ENCODE results near the gene SLC22A14. TPM values are rescaled to one million over a fixed set of nuclear protein-coding genes. Genes with fewer than 3 reads are reported as not detected.

The SLC22A14 gene
- total RNA-seq, 6 donors from 2014 or later: 0.30 to 1.6 TPM; not detected in 4

DNA sequence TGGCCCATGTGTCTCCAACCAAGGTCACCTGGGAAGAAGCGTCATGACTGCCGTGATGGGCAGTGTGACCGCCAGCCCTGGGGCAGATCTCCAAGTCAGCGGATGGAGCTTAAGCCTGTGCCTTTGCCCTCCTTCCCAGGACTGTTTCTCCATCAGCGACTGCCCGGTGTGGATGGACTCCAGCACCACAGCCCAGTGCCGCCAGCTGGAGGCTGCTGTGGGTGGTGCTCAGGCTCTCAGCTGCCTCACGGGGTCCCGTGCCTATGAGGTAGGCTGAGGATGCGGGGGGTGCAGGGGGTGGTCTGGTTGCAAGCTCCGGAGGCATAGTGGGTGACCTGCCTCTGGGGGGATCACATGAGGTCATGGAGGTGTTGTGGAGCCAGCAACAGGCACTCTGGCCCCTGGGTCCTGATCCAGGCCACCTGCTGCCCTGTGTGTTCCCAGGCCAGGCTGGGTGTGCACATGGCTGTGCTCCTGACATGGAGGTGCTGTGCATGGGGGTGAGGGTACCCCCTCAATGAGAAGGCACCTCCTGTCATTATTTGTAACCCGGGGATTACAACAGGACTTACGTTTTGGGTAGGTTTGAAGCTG lies 83.5 kb downstream of the SLC22A14 start:
- no peaks in the 10 kb centered on the region for H3K4me1 ChIP-seq
- H3K4me3 ChIP-seq: no peak overlapping the region
- ATAC-seq (ENCODE audit: low FRiP score in 2 of 2): no peak
- H3K9me3 ChIP-seq: no peaks in the 10 kb centered on the region
- peaks cover 0 to 10% (median 2%) of the 10 kb centered on the region in 4 donors for H3K36me3 ChIP-seq
- WGBS, 2 donors: 91 to 95% methylated on average over 6 to 8 of the region's 13 CpGs
- TF ChIP-seq EP300 (IDR thresholded peaks at IDR 0.05) (no peak), POLR2AphosphoS5 (IDR thresholded peaks at IDR 0.05) (no peak), CTCF (IDR thresholded peaks at IDR 0.05) (no peak), POLR2A (IDR thresholded peaks at IDR 0.05) (no peak)
- no peak overlapping the region for H3K27ac ChIP-seq
- DNase-seq: peak in 1 of 2 donors; percentile 54
- no peaks in the 10 kb centered on the region for H3K27me3 ChIP-seq

GRCh38 chr3:38366082-38366481 lies 84.0 kb downstream of the SLC22A14 start:
- ATAC-seq (ENCODE audit: low FRiP score in 2 of 2): no peak
- Histone ChIP-seq H3K27me3 (no peaks in the 10 kb centered on the region), H3K4me1 (no peaks in the 10 kb centered on the region), H3K27ac (no peak overlapping the region), H3K4me3 (no peak overlapping the region), H3K9me3 (no peaks in the 10 kb centered on the region), H3K36me3 (peaks cover 0 to 10% (median 2%) of the 10 kb centered on the region in 4 donors)
- TF ChIP-seq POLR2A (IDR thresholded peaks at IDR 0.05) (no peak), EP300 (IDR thresholded peaks at IDR 0.05) (no peak), POLR2AphosphoS5 (IDR thresholded peaks at IDR 0.05) (no peak), CTCF (IDR thresholded peaks at IDR 0.05) (no peak)
- WGBS, 2 donors: 87 to 92% methylated on average over 3 of the region's 3 CpGs
- DNase-seq: no peak

- DNase-seq (no peak), ATAC-seq (ENCODE audit: low FRiP score in 2 of 2) (no peak)
- H3K27ac ChIP-seq: no peak overlapping the region
- 86 to 91% methylated on average over 3 of the region's 3 CpGs for WGBS, 2 donors
- H3K9me3 ChIP-seq: no peaks in the 10 kb centered on the region
- no peaks in the 10 kb centered on the region for H3K4me1 ChIP-seq
- H3K27me3 ChIP-seq: no peaks in the 10 kb centered on the region
- no peak for TF ChIP-seq CTCF (IDR thresholded peaks at IDR 0.05)
- no peak for TF ChIP-seq EP300 (IDR thresholded peaks at IDR 0.05)
- no peak for TF ChIP-seq POLR2AphosphoS5 (IDR thresholded peaks at IDR 0.05)
- TF ChIP-seq POLR2A (IDR thresholded peaks at IDR 0.05): no peak
- H3K4me3 ChIP-seq: no peak overlapping the region
- H3K36me3 ChIP-seq: peaks cover 0 to 10% (median 2%) of the 10 kb centered on the region in 4 donors
Measured at GRCh38 chr3:38367779-38368178, 85.7 kb downstream of the SLC22A14 start.

Small RNAs within 50 kb of the gene (small RNA-seq; reads per million reads assigned to genes)
- 0 reads per million in 4 donors for gene RNU6-235P

Other genes starting within 250 kb of the SLC22A14 start
- 10 to 100 TPM in 3 of 6 donors, 1 to 10 TPM in 3; 2.3 to 34.8 (median 14.3) TPM for gene DLEC1, start 243.1 kb upstream of the SLC22A14 start, total RNA-seq
- gene ACAA1, start 145.2 kb upstream of the SLC22A14 start, total RNA-seq: 100 to 1,000 TPM in 4 of 6 donors, 10 to 100 TPM in 2; 67.1 to 170 (median 116) TPM
- 100 to 1,000 TPM in 2 of 6 donors, 10 to 100 TPM in 4; 38.1 to 116 (median 83.3) TPM for gene MYD88, start 143.6 kb upstream of the SLC22A14 start, total RNA-seq
- 10 to 100 TPM; 26.6 to 43.7 (median 31.6) TPM for gene OXSR1, start 116.8 kb upstream of the SLC22A14 start, total RNA-seq
- 1 to 10 TPM in 1 of 6 donors, under 1 TPM in 3, not detected in 2; 0.27 to 1.6 (median 0.48) TPM for gene SLC22A13, start 16.5 kb upstream of the SLC22A14 start, total RNA-seq
- 1 to 10 TPM; 1.3 to 7.3 (median 4.6) TPM for gene XYLB, start 64.5 kb downstream of the SLC22A14 start, total RNA-seq
- gene ACVR2B, start 171.6 kb downstream of the SLC22A14 start, total RNA-seq: 1 to 10 TPM; 4.1 to 9.4 (median 8.0) TPM
- gene EXOG, start 214.0 kb downstream of the SLC22A14 start, total RNA-seq: 10 to 100 TPM; 10.0 to 34.6 (median 13.2) TPM